Mucosa of stomach (tissue), 1 donor: ENCODE measurements around the gene MAP4K3.
A peak's percentile ranks its signal among the peaks of the same experiment; 100 is the strongest.

Source experiments
- H3K27me3 ChIP-seq: one replicate; pipeline ENCODE4 v1.7.0; 2013; ENCODE audit warnings: mild to moderate bottlenecking, low read length; ENCODE audit not compliant: control insufficient read depth, insufficient read depth
- H3K36me3 ChIP-seq: one replicate; pipeline ENCODE4 v1.7.0; 2013; ENCODE audit warnings: low read length; ENCODE audit not compliant: control insufficient read depth, insufficient read depth
- H3K4me1 ChIP-seq: one replicate; pipeline ENCODE4 v1.7.0; 2013; ENCODE audit warnings: mild to moderate bottlenecking, low read length; ENCODE audit not compliant: control insufficient read depth, insufficient read depth
- H3K4me3 ChIP-seq: one replicate; pipeline ENCODE4 v1.7.0; 2013; ENCODE audit warnings: low read length
- H3K9ac ChIP-seq: one replicate; pipeline ENCODE4 v1.7.0; 2013; ENCODE audit warnings: mild to moderate bottlenecking, low read length, moderate library complexity
- H3K9me3 ChIP-seq: one replicate; pipeline ENCODE4 v1.7.0; 2013; ENCODE audit warnings: mild to moderate bottlenecking, low read length, moderate library complexity; ENCODE audit not compliant: control insufficient read depth
- donor health status: Pancreatic carcinoma.

The MAP4K3 gene

DNA sequence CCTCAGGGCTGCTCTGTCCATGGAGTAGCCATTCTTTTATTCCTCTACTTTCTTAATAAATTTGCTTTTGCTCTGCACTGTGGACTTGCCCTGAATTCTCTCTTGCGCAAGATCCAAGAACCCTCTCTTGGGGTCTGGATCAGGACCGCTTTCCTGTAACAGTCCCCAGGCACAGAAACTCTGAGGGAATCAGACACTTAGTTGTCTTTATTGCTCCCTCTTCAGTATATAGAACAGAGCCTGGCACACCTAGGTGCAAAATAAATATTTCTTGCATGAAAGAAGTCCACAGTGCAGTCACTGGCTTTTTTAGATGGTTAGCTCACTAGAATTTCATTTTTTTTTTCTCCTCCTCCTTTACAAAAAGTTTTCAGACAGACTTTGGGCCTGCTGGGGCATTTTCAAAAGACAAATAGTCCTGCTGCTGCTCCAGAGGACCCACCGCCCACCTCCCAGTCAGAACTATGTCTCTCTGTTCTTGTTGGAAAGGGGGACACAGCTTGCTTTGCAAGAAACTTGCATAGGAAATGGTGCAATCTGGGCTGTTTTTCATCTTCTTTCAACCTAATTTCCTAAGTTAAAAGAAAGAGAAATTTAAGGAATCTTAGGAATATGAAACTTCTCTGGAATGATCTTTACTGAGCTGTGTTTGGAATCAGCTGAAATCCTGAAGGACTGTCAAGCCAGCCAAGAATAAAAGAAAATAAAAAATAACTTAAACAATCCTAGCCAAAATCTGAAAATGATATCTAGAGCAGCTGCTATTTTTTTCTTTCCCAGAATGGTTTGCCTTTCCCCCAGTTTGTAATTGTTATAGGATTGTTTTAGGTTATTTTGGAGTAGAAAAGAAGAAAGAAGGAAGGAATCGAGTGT, 31.7 kb upstream of the MAP4K3 start:
- Histone ChIP-seq H3K9me3 (no peaks in the 10 kb centered on the region), H3K9ac (no peak overlapping the region), H3K36me3 (no peaks in the 10 kb centered on the region), H3K4me1 (peaks cover 36% of the 10 kb centered on the region), H3K4me3 (no peak overlapping the region), H3K27me3 (no peaks in the 10 kb centered on the region)

DNA sequence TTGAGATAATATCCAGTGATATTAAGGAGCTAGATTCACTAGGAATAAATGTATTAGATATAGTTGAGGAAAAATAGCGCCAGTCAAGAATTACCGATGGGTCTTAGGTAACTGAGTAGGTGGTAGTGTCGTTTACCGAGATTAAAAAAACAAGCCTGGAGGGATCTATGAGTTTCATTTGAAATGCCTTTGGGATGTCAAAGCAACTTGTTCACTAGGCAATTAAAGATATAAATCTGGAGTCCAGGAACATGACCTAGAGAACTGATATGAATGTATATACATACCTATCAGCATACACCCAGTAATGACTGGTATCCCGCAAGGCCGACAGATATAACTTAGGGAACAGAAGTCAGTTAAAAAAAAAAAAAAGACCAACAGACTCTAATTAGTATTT, 29.2 kb upstream of the MAP4K3 start:
- H3K9ac ChIP-seq = no peak overlapping the region
- peaks cover 36% of the 10 kb centered on the region for H3K4me1 ChIP-seq
- H3K9me3 ChIP-seq = no peaks in the 10 kb centered on the region
- no peaks in the 10 kb centered on the region for H3K36me3 ChIP-seq
- H3K4me3 ChIP-seq = no peak overlapping the region
- no peaks in the 10 kb centered on the region for H3K27me3 ChIP-seq

DNA sequence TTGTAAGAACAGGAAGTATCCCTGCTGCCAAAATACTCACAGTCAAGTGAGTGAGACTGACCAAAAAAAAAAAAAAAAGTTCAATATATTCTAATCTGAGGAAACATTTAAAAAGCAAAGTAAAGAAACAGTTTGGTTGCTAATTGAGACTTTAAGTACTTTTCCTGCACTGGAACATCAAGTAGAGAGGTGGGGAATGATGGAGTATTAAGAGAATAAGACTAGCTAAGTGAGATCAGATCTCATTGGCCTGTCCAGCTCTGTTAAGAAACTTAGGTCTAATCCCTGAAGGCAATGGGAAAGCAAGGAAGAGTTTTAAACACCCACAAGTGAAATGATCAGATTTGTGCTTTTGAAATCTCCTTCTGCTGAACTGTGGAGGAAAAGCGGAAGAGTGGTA, 27.8 kb upstream of the MAP4K3 start:
- Histone ChIP-seq H3K36me3 (no peaks in the 10 kb centered on the region), H3K9me3 (no peaks in the 10 kb centered on the region), H3K4me1 (peaks cover 35% of the 10 kb centered on the region), H3K27me3 (no peaks in the 10 kb centered on the region), H3K4me3 (no peak overlapping the region), H3K9ac (no peak overlapping the region)

DNA sequence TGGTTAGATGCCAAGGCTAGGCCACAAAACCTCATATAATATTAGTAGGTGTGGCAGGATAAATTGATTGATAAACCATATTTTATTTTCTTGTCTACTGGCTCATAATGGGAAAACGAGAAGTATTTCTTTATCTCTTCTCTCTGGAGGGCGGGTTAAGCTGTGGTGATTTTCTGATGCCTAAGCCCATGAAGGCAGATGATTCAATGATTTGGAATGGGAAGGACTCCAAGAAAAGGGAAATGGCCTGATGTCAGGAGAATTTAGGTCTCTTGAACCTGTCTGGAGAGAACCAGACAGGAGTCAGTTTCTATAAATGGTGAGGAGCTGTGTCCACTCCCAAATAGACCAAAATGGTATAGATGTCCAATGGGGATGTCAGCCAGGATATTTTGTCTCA, 18.7 kb upstream of the MAP4K3 start:
- no peaks in the 10 kb centered on the region for H3K9me3 ChIP-seq
- no peaks in the 10 kb centered on the region for H3K27me3 ChIP-seq
- no peak overlapping the region for H3K9ac ChIP-seq
- no peak overlapping the region for H3K4me3 ChIP-seq
- H3K36me3 ChIP-seq = no peaks in the 10 kb centered on the region
- H3K4me1 ChIP-seq = no peaks in the 10 kb centered on the region

DNA sequence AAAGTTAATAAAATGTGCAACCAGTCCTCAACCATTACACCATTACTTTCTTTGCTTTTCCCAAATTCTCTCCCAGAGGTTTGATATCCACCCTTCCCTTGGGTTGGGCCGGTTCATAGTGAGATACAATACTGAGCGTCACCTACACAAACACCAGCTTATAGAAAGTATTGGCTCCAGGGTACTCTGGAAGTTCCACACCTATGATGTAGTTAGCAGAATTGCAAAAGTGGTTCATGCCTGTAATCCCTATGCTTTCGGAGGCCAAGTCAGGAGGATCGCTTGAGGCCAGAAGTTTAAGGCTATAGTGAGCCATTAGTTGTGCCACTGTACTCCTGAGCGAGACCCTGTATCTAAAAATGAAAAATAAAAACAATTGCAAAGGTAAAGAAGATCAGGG, 15.3 kb upstream of the MAP4K3 start:
- no peaks in the 10 kb centered on the region for H3K4me1 ChIP-seq
- H3K9ac ChIP-seq = no peak overlapping the region
- H3K4me3 ChIP-seq = no peak overlapping the region
- H3K36me3 ChIP-seq = no peaks in the 10 kb centered on the region
- no peaks in the 10 kb centered on the region for H3K27me3 ChIP-seq
- H3K9me3 ChIP-seq = no peaks in the 10 kb centered on the region

DNA sequence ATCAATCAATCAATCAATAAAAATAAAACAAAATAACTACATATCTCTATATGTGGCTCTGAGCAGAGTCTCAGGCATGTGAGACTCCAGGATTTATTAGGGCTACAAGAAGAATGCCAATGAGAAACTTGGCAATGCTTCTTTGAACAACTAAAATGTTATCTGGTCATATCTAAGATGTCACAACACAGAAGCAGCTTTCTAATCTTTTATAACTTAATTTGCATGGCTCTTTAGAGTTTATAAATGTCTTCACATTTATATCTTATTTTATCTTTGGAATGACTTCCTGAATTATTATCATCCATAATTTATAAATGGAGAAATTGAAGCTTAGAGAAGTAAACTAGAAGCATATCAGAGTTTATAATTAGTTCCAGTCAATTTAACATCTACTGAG, 14.9 kb upstream of the MAP4K3 start:
- H3K9me3 ChIP-seq = no peaks in the 10 kb centered on the region
- H3K9ac ChIP-seq = no peak overlapping the region
- H3K4me1 ChIP-seq = no peaks in the 10 kb centered on the region
- no peak overlapping the region for H3K4me3 ChIP-seq
- no peaks in the 10 kb centered on the region for H3K27me3 ChIP-seq
- H3K36me3 ChIP-seq = no peaks in the 10 kb centered on the region

DNA sequence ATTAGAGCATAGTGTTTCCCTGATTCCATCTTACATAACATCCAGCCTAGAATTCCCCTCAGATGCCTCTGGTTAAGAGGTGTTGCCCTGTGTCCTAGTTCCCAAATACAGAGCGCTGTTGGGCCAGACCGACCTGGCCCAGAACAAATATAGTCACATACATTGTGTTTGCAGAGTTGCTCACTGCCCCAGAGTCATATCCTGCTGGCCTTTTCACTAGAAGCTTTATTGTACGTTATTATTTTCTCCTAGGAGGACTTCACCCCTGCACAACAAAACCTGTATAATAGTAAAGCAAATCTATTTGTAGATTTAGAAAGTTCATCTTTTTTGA, 11.1 kb upstream of the MAP4K3 start:
- no peaks in the 10 kb centered on the region for H3K27me3 ChIP-seq
- no peaks in the 10 kb centered on the region for H3K9me3 ChIP-seq
- H3K36me3 ChIP-seq = no peaks in the 10 kb centered on the region
- H3K4me1 ChIP-seq = no peaks in the 10 kb centered on the region
- H3K4me3 ChIP-seq = no peak overlapping the region
- no peak overlapping the region for H3K9ac ChIP-seq

DNA sequence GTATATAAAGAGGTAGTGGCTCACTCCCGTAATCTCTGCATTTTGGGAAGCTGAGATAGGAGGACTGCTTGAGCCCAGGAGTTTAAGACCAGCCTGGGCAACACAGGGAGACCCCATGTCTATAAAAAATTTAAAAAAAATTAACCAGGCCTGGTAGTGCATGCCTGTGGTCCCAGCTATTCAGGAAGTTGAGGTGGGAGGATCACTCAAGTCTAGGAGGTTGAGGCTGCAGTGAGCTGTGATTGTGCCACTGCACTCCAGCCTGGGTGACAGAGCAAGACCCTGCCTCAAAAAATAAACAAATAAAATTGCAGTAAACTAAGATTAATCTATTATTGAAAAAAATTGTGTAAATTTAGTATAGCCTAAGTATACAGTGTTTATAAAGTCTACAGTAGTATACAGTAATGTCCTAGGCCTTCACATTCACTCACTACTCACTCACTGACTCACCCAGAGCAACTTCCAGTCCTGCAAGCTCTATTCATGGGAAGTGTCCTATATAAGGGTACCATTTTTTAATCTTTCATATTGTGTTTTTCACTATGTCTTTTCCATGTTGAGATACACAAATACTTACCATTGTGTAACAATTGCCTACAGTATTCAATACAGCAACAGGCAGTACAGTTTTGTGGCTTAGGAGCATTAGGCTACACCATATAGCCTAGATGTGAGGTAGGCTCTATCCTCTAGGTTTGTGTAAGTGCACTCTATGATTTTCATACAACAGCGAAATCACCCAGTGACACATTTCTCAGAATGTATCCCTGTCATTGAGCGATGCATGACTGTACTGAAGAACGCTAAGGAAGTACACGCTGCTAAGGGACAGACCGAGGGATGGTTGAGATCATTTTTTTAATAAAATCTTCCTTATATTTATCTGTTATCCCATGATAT, 10.4 kb upstream of the MAP4K3 start:
- Histone ChIP-seq H3K9ac (no peak overlapping the region), H3K9me3 (no peaks in the 10 kb centered on the region), H3K4me1 (no peaks in the 10 kb centered on the region), H3K27me3 (no peaks in the 10 kb centered on the region), H3K4me3 (no peak overlapping the region), H3K36me3 (no peaks in the 10 kb centered on the region)

DNA sequence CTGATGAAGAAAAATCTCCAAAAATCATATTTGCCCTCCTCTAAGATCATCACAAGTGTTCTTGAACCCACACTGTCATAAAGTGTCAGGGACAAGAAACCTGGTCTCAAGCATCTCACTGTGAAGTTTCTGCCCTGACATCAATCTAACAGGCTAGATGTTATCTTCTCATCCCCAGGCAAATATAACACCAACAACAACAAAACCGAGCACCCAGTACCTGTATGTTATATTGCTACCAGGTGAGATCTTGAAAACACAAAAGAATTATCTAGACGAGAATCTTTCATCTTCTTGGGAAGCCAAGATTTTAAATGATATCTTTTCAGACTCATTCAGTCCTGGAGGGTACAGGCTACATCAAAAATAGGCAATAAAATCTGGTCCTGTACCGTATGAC, 8.8 kb upstream of the MAP4K3 start:
- no peak overlapping the region for H3K9ac ChIP-seq
- H3K9me3 ChIP-seq = no peaks in the 10 kb centered on the region
- H3K4me1 ChIP-seq = no peaks in the 10 kb centered on the region
- no peaks in the 10 kb centered on the region for H3K27me3 ChIP-seq
- H3K36me3 ChIP-seq = no peaks in the 10 kb centered on the region
- H3K4me3 ChIP-seq = no peak overlapping the region

DNA sequence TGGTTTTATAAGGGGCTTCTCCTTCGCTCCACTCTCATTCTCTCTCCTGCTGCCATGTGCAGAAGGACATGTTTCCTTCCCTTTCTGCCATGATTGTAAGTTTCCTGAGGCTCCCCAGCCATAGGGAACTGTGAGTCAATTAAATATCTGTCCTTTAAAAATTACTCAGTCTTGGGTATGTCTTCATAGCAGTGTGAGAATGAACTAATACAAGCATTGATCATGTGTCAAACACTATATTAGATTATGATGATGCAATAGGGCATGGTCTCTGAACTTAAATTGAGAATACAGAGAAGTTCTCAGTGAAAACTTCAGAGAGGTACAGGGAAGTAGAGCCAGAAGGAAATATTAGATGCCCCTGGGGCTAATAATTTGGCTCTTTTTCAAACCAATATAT, 5.9 kb upstream of the MAP4K3 start:
- H3K9me3 ChIP-seq = no peaks in the 10 kb centered on the region
- H3K4me3 ChIP-seq = no peak overlapping the region
- peaks cover 18% of the 10 kb centered on the region for H3K4me1 ChIP-seq
- no peaks in the 10 kb centered on the region for H3K36me3 ChIP-seq
- no peaks in the 10 kb centered on the region for H3K27me3 ChIP-seq
- H3K9ac ChIP-seq = no peak overlapping the region

DNA sequence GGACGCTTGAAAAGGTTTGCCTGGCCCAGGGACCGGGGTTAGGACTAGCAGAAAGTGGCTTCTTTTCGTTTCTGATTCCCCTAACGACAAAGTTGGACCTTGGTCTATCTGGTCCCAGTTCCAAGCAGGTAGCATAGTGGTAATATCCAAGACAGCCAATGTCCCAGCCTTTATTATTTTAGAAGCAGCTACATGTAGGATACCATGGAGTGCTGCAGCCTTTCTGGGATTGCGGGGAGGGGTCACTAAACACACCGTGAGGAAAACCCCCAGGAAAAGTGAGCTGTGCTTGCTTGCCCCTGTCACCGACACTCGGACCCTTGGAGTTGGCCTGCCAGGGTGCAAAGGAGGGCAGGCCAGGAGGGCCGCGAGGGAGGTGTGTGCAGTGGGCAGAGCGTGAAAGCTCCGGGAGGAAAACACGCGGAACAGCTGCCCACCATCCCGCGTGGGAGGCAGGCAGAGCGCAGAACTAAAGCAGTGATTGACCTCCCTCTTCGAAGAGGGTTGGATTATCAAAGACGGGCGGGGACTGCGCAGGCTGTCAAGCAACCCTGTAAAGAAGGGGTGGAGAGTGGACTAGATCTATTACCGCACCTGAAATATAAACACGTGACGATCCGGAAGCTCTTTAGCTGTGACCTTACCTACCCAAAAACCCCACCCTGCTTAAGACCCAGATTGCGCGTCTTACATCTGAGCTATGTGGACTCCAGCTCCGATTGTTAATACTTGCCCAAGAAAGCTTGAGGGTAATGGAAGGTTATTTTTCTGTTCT, 624 bp upstream of the MAP4K3 start:
- H3K9me3 ChIP-seq = no peaks in the 10 kb centered on the region
- H3K4me3 ChIP-seq = peak overlapping the region; percentile 75
- peaks cover 33% of the 10 kb centered on the region for H3K4me1 ChIP-seq
- no peaks in the 10 kb centered on the region for H3K36me3 ChIP-seq
- no peaks in the 10 kb centered on the region for H3K27me3 ChIP-seq
- peak overlapping the region; percentile 88 for H3K9ac ChIP-seq
